Neural progenitor cell (in vitro differentiated cells): Measurements from ENCODE around the gene ZBTB4. TPM values are rescaled to one million over a fixed set of nuclear protein-coding genes. Genes with fewer than 3 reads are reported as not detected.

Experiments
- DNase-seq: peaks from one replicate; pipeline ENCODE4 v3.0.0-alpha.2; 2016; ENCODE audit warnings: low spot score
- H2AFZ ChIP-seq: fragments of 200-600 bp; sonication (generic); replicated peaks from 2 replicates; pipeline ENCODE4 v1.6.1; 2016; ENCODE audit warnings: antibody characterized with exemption
- H3F3A ChIP-seq: fragments of 200-600 bp; sonication (generic); 2 replicates; pipeline ENCODE4 v1.6.1; 2016; ENCODE audit warnings: antibody characterized with exemption, low read depth
- H3K27ac ChIP-seq: fragments of 200-600 bp; sonication (generic); 2 replicates; pipeline ENCODE4 v1.5.1; 2016; ENCODE audit warnings: mild to moderate bottlenecking
- H3K27me3 ChIP-seq: fragments of 200-600 bp; sonication (generic); 2 replicates; pipeline ENCODE4 v1.6.1; 2016; ENCODE audit warnings: mild to moderate bottlenecking, moderate library complexity
- H3K36me3 ChIP-seq: fragments of 200-600 bp; sonication (generic); 2 replicates; pipeline ENCODE4 v1.5.1; 2016
- H3K4me1 ChIP-seq: fragments of 200-600 bp; sonication (generic); 2 replicates; pipeline ENCODE4 v1.6.1; 2016; ENCODE audit warnings: mixed run types
- H3K4me2 ChIP-seq: fragments of 200-600 bp; sonication (generic); 2 replicates; pipeline ENCODE4 v1.6.1; 2016
- H3K4me3 ChIP-seq: fragments of 200-600 bp; sonication (generic); 2 replicates; pipeline ENCODE4 v1.5.1; 2016
- H3K79me2 ChIP-seq: fragments of 200-600 bp; sonication (generic); 2 replicates; pipeline ENCODE4 v1.6.1; 2016; ENCODE audit warnings: low read depth
- H3K9ac ChIP-seq: fragments of 200-600 bp; sonication (generic); 2 replicates; pipeline ENCODE4 v1.6.1; 2016
- H3K9me3 ChIP-seq: fragments of 200-600 bp; sonication (generic); 2 replicates; pipeline ENCODE4 v1.5.1; 2016; ENCODE audit warnings: low read depth
- H4K20me1 ChIP-seq: fragments of 200-600 bp; sonication (generic); 2 replicates; pipeline ENCODE4 v1.6.1; 2016; ENCODE audit warnings: low read depth
- H3K27ac Mint-ChIP-seq: 3 replicates; pipeline ENCODE4 v1.8.0; 2021; ENCODE audit warnings: mixed read lengths
- H3K27me3 Mint-ChIP-seq: 2 replicates; pipeline ENCODE4 v1.8.0; 2022; ENCODE audit warnings: low read depth, mild to moderate bottlenecking, inconsistent platforms, moderate library complexity, mixed read lengths; ENCODE audit not compliant: insufficient read depth
- H3K36me3 Mint-ChIP-seq: 3 replicates; pipeline ENCODE4 v1.8.0; 2021; ENCODE audit warnings: mixed read lengths
- H3K4me1 Mint-ChIP-seq: 3 replicates; pipeline ENCODE4 v1.8.0; 2021; ENCODE audit warnings: mixed read lengths
- H3K4me3 Mint-ChIP-seq: 3 replicates; pipeline ENCODE4 v1.8.0; 2021; ENCODE audit warnings: mild to moderate bottlenecking, moderate library complexity, mixed read lengths
- H3K9me3 Mint-ChIP-seq: 3 replicates; pipeline ENCODE4 v1.8.0; 2020; ENCODE audit warnings: mixed read lengths
- EZH2 ChIP-seq: fragments of 200-600 bp; sonication (generic); IDR thresholded peaks from 2 replicates; pipeline ENCODE4 v1.6.1; 2017; ENCODE audit warnings: antibody characterized with exemption, mild to moderate bottlenecking, moderate library complexity
- EZH2phosphoT487 ChIP-seq: fragments of 200-600 bp; sonication (generic); IDR thresholded peaks from 2 replicates; pipeline ENCODE4 v1.6.1; 2017; ENCODE audit warnings: antibody characterized with exemption
- total RNA-seq: library from RNA; depleted of rRNA; stranded (reverse); fragments of >200 nt; gene quantifications from 2 replicates; pipeline ENCODE4 v1.2.3, GENCODE V29; 2015; ENCODE audit warnings: low replicate concordance
- TF ChIP-seq, protein P1 (sequence below): fragments of 200-600 bp; sonication (generic); IDR thresholded peaks from 2 replicates; pipeline ENCODE4 v1.5.1; 2017; ENCODE audit warnings: antibody characterized with exemption, mild to moderate bottlenecking

ZBTB4 gene
- total RNA-seq, 1 donor from 2014 or later: 5.4 TPM

DNA sequence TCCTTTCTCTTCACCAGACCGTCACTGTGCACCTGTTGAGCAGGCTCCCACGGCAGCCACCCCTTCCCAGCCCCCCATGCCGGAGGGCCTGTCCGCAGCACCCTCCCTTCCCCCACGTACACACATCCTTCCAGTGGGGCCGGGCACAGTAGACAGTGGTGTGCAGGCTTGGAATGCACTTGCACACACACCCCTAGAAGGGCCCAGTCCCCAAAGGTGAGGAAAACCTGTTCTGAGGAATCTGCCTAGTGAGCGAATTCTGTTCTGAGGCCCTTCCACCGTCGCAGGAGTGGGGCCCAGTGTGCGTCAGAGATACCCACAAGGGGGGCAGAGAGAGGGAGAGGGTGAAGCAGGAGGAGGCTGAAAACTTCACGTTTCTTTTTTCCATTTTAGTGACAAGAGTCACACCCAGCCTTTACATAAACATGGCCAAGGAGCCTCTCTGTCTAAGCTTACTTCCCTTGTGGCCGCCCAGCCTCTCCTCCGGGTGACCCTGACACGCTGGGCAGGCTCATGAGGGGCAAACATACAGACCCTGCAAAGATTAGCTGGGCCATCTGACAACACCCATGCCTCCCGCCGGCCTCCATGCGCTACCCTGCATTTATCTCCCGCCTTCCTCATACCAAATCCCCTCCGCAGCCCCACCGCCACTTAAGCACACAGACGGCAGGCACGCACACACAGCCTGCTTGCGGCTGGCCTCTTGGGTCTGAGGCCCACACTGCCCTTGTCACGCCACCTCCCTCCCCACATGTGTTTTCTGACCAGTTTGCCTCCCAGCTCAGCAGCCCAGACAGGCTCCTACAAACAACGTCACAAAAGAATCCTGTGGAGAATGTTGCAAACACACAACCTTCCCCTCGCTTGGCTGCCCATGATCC lies 1.8 kb downstream of the ZBTB4 start:
- H4K20me1 ChIP-seq: peaks cover 26% of the 10 kb centered on the region
- peaks cover 72% of the 10 kb centered on the region for H3K79me2 ChIP-seq
- H3K4me2 ChIP-seq: peak overlapping the region; percentile 98
- no peak overlapping the region for H2AFZ ChIP-seq
- no peak overlapping the region for H3K4me3 ChIP-seq
- H3K27me3 ChIP-seq: no peaks in the 10 kb centered on the region
- H3K27ac ChIP-seq: no peak overlapping the region
- H3F3A ChIP-seq: peaks cover 24% of the 10 kb centered on the region
- H3K9ac ChIP-seq: no peak overlapping the region
- peak; percentile 71 for DNase-seq
- Mint-ChIP-seq H3K36me3 (peaks cover 7% of the 10 kb centered on the region), H3K4me3 (peak overlapping the region; percentile 91), H3K27me3 (peaks cover 10% of the 10 kb centered on the region), H3K4me1 (peaks cover 50% of the 10 kb centered on the region), H3K9me3 (no peaks in the 10 kb centered on the region), H3K27ac (peak overlapping the region; percentile 96)
- no peaks in the 10 kb centered on the region for H3K9me3 ChIP-seq
- H3K36me3 ChIP-seq: no peaks in the 10 kb centered on the region
- peaks cover 15% of the 10 kb centered on the region for H3K4me1 ChIP-seq
- TF ChIP-seq EZH2phosphoT487 (no peak), EZH2 (no peak)
- TF ChIP-seq, protein P1, sequence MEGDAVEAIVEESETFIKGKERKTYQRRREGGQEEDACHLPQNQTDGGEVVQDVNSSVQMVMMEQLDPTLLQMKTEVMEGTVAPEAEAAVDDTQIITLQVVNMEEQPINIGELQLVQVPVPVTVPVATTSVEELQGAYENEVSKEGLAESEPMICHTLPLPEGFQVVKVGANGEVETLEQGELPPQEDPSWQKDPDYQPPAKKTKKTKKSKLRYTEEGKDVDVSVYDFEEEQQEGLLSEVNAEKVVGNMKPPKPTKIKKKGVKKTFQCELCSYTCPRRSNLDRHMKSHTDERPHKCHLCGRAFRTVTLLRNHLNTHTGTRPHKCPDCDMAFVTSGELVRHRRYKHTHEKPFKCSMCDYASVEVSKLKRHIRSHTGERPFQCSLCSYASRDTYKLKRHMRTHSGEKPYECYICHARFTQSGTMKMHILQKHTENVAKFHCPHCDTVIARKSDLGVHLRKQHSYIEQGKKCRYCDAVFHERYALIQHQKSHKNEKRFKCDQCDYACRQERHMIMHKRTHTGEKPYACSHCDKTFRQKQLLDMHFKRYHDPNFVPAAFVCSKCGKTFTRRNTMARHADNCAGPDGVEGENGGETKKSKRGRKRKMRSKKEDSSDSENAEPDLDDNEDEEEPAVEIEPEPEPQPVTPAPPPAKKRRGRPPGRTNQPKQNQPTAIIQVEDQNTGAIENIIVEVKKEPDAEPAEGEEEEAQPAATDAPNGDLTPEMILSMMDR: no peak

DNA sequence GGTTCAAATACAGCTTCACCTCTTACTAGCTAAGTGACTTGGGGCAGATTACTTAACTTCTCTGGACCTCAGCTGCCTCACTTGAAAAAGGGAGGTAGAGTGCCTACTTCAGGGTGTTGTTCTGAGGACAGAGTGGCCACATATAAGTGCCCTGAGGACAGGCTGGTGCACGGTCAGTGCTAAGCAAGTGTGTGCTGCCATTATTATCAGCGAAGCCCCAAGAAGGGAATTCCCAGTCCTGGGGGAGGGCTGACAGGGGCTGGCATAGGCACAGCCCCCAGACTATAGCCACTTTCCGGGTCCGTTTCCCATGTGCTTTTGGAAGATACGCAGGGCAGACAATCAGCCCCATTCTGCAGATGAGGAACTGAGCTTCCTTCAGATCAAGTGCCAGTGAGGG lies 2.5 kb downstream of the ZBTB4 start:
- Mint-ChIP-seq H3K4me1 (peaks cover 44% of the 10 kb centered on the region), H3K4me3 (peak overlapping the region; percentile 91)

DNA sequence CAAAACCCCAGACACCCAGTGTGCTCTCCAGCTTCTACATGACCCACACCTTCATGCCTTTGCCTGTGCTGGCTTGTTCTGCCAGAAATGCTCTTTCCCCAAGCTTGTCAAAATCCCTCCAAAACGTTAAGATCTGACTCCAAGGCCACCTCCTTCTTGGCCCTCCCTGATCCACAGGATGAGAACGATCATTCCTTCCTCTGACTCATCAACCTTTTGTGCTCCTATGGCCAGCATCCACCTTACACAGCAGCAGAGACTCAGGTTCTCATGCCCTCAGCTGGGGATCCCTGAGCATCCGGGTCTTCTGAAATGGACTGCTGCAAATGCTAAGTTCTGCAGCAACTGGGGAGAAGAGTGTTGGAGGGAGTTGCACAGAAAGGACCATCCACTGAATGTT lies 2.9 kb downstream of the ZBTB4 start:
- no peak overlapping the region for H3K27ac ChIP-seq
- H2AFZ ChIP-seq: no peak overlapping the region
- no peak overlapping the region for H3K4me3 ChIP-seq
- no peak overlapping the region for H3K4me2 ChIP-seq
- H3F3A ChIP-seq: peaks cover 24% of the 10 kb centered on the region
- H3K9me3 Mint-ChIP-seq: no peaks in the 10 kb centered on the region
- no peak for TF ChIP-seq EZH2phosphoT487
- TF ChIP-seq, protein P1: no peak
- peaks cover 10% of the 10 kb centered on the region for H3K27me3 Mint-ChIP-seq
- H3K36me3 ChIP-seq: no peaks in the 10 kb centered on the region
- peaks cover 29% of the 10 kb centered on the region for H4K20me1 ChIP-seq
- no peak overlapping the region for H3K9ac ChIP-seq
- H3K27ac Mint-ChIP-seq: peak overlapping the region; percentile 73
- no peak for DNase-seq
- no peaks in the 10 kb centered on the region for H3K27me3 ChIP-seq
- H3K36me3 Mint-ChIP-seq: peaks cover 7% of the 10 kb centered on the region
- peaks cover 15% of the 10 kb centered on the region for H3K4me1 ChIP-seq
- H3K4me1 Mint-ChIP-seq: peaks cover 40% of the 10 kb centered on the region
- peaks cover 73% of the 10 kb centered on the region for H3K79me2 ChIP-seq
- peak overlapping the region; percentile 11 for H3K4me3 Mint-ChIP-seq
- H3K9me3 ChIP-seq: no peaks in the 10 kb centered on the region

More for the DNA sequence above, 2.5 kb downstream of the ZBTB4 start:
- Histone ChIP-seq H3K79me2 (peaks cover 73% of the 10 kb centered on the region), H4K20me1 (peaks cover 26% of the 10 kb centered on the region), H3K4me3 (no peak overlapping the region), H3K4me2 (no peak overlapping the region), H3K4me1 (peaks cover 15% of the 10 kb centered on the region), H2AFZ (no peak overlapping the region), H3K27ac (no peak overlapping the region), H3K9ac (no peak overlapping the region), H3K9me3 (no peaks in the 10 kb centered on the region), H3K36me3 (no peaks in the 10 kb centered on the region), H3F3A (peaks cover 24% of the 10 kb centered on the region), H3K27me3 (no peaks in the 10 kb centered on the region)
- Mint-ChIP-seq H3K27ac (no peak overlapping the region), H3K27me3 (peaks cover 10% of the 10 kb centered on the region), H3K36me3 (peaks cover 7% of the 10 kb centered on the region), H3K9me3 (no peaks in the 10 kb centered on the region)
- DNase-seq: no peak
- TF ChIP-seq, protein P1: no peak
- no peak for TF ChIP-seq EZH2phosphoT487
- TF ChIP-seq EZH2: no peak
